CD4-positive, CD25-positive, alpha-beta regulatory T cell (primary cell): ENCODE data around the gene MYOF. TPM values are rescaled to one million over a fixed set of nuclear protein-coding genes. Genes with fewer than 3 reads are reported as not detected.

ENCODE experiments used
- ATAC-seq, 2 donors: fragments of 150-1000 bp; cut with Tn5 transposase; one replicate each; pipeline ENCODE4 v1.10.0; 2021; ENCODE audit warnings: low read depth in 2 of 2, moderate number of reproducible peaks in 2 of 2, moderate library complexity in 1 of 2
- DNase-seq, 3 donors: peaks; one replicate each; pipeline versions ENCODE4 v3.0.0 to v3.0.0-alpha.2; 2012 to 2022; ENCODE audit warnings: mixed read lengths in 1 of 3
- H3K27ac ChIP-seq: one replicate; pipeline ENCODE4 v1.7.0; 2013; ENCODE audit warnings: mild to moderate bottlenecking, low read length; ENCODE audit not compliant: insufficient read depth, poor library complexity, severe bottlenecking
- H3K27me3 ChIP-seq: one replicate; pipeline ENCODE4 v1.7.0; 2013; ENCODE audit warnings: low read length; ENCODE audit not compliant: control insufficient read depth, insufficient read depth
- H3K36me3 ChIP-seq: one replicate; pipeline ENCODE4 v1.7.0; 2013; ENCODE audit warnings: mild to moderate bottlenecking, low read length, moderate library complexity; ENCODE audit not compliant: control insufficient read depth, insufficient read depth
- H3K4me1 ChIP-seq: 2 replicates; pipeline ENCODE4 v1.7.0; 2013; ENCODE audit warnings: mild to moderate bottlenecking, low read length; ENCODE audit not compliant: insufficient read depth, control insufficient read depth, poor library complexity, severe bottlenecking
- H3K4me3 ChIP-seq: one replicate; pipeline ENCODE4 v1.7.0; 2013; ENCODE audit warnings: low read depth, mild to moderate bottlenecking, low read length, moderate library complexity
- H3K9me3 ChIP-seq, 2 experiments: 1 replicate in 1 of 2; 2 replicates in 1 of 2; pipeline ENCODE4 v1.7.0; 2013; ENCODE audit warnings: low read length in 2 of 2, mild to moderate bottlenecking in 1 of 2, moderate library complexity in 1 of 2; ENCODE audit not compliant: control insufficient read depth in 2 of 2
- H3K27ac Mint-ChIP-seq, 3 donors: one replicate each; pipeline ENCODE4 v1.8.0; 2020 to 2022; ENCODE audit warnings: mild to moderate bottlenecking in 3 of 3, mixed read lengths in 3 of 3, moderate library complexity in 2 of 3
- H3K27me3 Mint-ChIP-seq: one replicate; pipeline ENCODE4 v1.8.0; 2022; ENCODE audit warnings: mild to moderate bottlenecking, mixed read lengths
- H3K36me3 Mint-ChIP-seq: one replicate; pipeline ENCODE4 v1.8.0; 2020; ENCODE audit warnings: mixed read lengths
- H3K4me1 Mint-ChIP-seq, 4 donors: one replicate each; pipeline ENCODE4 v1.8.0; 2020 to 2022; ENCODE audit warnings: mixed read lengths in 4 of 4, mild to moderate bottlenecking in 1 of 4
- H3K4me3 Mint-ChIP-seq, 4 donors: one replicate each; pipeline ENCODE4 v1.8.0; 2020 to 2022; ENCODE audit warnings: mild to moderate bottlenecking in 4 of 4, mixed read lengths in 4 of 4, moderate library complexity in 3 of 4
- H3K9me3 Mint-ChIP-seq, 7 donors: one replicate each; pipeline ENCODE4 v1.8.0; 2020 to 2022; ENCODE audit warnings: mixed read lengths in 7 of 7, mild to moderate bottlenecking in 3 of 7, moderate library complexity in 2 of 7
- polyA plus RNA-seq, 4 donors: library from polyadenylated mRNA; unstranded; fragments of 300-500 nt; fragmentation: Illumina TruSeq; gene quantifications; one replicate each; pipeline ENCODE4 v1.2.3, GENCODE V29; 2021
- total RNA-seq: library from RNA; stranded (reverse); gene quantifications from one replicate; pipeline ENCODE4 v1.2.3, GENCODE V29; 2022

MYOF gene
- total and polyA plus RNA-seq, 5 donors from 2014 or later, result 0.23 to 1.0 (median 0.54) TPM

DNA sequence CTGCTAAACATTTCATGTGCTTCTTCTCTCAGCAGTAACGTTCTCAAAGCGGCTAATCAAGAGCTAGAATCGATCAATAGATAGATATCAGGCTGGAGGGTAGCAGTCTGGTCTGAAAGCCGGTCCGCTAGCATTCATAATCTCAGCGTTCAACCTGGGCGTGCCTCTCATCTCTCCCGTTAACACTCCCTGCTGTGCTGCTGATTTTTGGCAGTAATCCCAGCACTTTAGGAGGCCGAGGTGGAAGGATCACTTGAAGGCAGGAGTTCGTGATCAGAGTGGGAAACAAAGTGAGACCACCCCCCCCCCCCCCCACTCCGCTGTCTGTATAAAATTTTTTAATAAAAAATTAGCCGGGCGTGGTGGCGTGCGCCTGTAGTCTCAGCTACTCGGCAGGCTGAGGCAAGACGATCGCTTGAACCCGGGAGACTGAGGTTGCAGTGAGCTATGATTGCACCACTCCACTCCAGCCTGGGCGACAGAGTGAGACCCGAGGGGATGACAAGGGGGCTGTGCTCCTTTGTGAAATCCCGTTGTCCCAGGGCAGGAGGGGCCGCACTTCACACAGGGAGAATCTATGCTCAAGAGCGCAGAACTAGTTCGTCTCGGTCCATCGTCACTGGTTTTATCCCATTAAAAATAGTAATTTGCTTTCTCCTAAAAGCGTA lies 13.7 kb upstream of the MYOF start:
- H3K4me3 Mint-ChIP-seq, result peak overlapping the region; percentile 93 to 99 (median 96)
- peaks cover 12% of the 10 kb centered on the region for H3K4me1 ChIP-seq
- H3K36me3 Mint-ChIP-seq, result no peaks in the 10 kb centered on the region
- peak in 1 of 3 donors; percentile 37 for DNase-seq
- ATAC-seq, result peak; percentile 8 to 16
- H3K27me3 ChIP-seq, result no peaks in the 10 kb centered on the region
- H3K9me3 ChIP-seq, result no peaks in the 10 kb centered on the region
- peak overlapping the region; percentile 52 to 91 (median 79) for H3K27ac Mint-ChIP-seq
- peaks cover 8 to 44% (median 25%) of the 10 kb centered on the region in 4 donors for H3K4me1 Mint-ChIP-seq
- H3K9me3 Mint-ChIP-seq, result peaks cover 0 to 1% (median 0%) of the 10 kb centered on the region in 7 donors
- H3K27me3 Mint-ChIP-seq, result no peaks in the 10 kb centered on the region
- H3K27ac ChIP-seq, result peak overlapping the region; percentile 56
- H3K36me3 ChIP-seq, result no peaks in the 10 kb centered on the region
- H3K4me3 ChIP-seq, result peak overlapping the region; percentile 94

DNA sequence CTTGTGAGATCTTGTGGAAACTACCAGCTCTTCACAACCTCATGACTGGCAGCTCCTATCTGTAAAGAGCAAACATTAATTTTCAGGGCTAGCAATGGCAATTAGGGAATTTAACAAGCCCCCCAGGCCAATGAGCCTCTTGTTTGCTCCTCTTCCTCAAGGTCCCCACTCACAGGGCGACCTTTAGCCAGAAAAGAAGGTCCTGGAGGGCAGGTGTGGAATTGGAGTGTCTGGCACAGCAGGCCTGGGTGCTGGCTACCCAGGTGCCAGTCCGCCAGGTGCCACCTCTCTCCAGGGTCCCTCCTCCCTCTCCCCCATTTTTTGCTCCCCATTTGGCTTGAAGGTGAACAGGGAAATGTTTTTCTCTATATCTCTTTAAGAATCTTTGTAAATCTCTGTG lies 12.4 kb upstream of the MYOF start:
- Mint-ChIP-seq H3K9me3 (peaks cover 0 to 1% (median 0%) of the 10 kb centered on the region in 7 donors), H3K27me3 (no peaks in the 10 kb centered on the region), H3K4me3 (peak overlapping the region in 2 of 4 donors; percentile 70 to 77), H3K27ac (peak overlapping the region in 1 of 3 donors; percentile 29), H3K36me3 (no peaks in the 10 kb centered on the region), H3K4me1 (peaks cover 8 to 34% (median 22%) of the 10 kb centered on the region in 4 donors)
- Histone ChIP-seq H3K36me3 (no peaks in the 10 kb centered on the region), H3K27ac (no peak overlapping the region), H3K4me1 (peaks cover 9% of the 10 kb centered on the region), H3K4me3 (no peak overlapping the region), H3K27me3 (no peaks in the 10 kb centered on the region), H3K9me3 (no peaks in the 10 kb centered on the region)
- ATAC-seq (no peak), DNase-seq (no peak)

DNA sequence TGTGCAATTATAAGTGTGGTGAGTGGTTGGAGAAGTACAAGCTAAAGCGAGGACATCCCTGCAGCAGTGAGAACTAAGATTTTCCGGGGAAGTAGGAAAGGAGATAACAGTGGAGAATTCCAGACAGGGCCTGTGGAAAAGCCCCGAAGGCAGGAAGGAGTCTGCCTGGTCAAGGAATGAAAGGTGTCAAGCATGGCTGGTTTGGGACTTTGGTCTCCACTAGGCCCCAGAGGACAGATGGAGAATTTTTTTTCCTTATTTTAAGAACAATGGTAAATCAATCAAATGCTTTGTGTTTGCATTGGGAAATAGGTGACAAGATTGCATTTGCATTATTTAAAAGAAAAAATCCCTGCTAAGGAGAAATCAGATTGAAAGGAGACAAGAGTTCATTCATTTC lies 11.0 kb upstream of the MYOF start:
- DNase-seq (no peak), ATAC-seq (no peak)
- H3K4me1 ChIP-seq, result peaks cover 4% of the 10 kb centered on the region
- Mint-ChIP-seq H3K9me3 (peaks cover 0 to 1% (median 0%) of the 10 kb centered on the region in 7 donors), H3K4me1 (peaks cover 0 to 21% (median 15%) of the 10 kb centered on the region in 4 donors), H3K27ac (no peak overlapping the region), H3K4me3 (peak overlapping the region in 1 of 4 donors; percentile 41), H3K27me3 (peaks cover 7% of the 10 kb centered on the region), H3K36me3 (no peaks in the 10 kb centered on the region)
- H3K9me3 ChIP-seq, result no peaks in the 10 kb centered on the region
- no peak overlapping the region for H3K27ac ChIP-seq
- H3K27me3 ChIP-seq, result no peaks in the 10 kb centered on the region
- no peak overlapping the region for H3K4me3 ChIP-seq
- no peaks in the 10 kb centered on the region for H3K36me3 ChIP-seq

DNA sequence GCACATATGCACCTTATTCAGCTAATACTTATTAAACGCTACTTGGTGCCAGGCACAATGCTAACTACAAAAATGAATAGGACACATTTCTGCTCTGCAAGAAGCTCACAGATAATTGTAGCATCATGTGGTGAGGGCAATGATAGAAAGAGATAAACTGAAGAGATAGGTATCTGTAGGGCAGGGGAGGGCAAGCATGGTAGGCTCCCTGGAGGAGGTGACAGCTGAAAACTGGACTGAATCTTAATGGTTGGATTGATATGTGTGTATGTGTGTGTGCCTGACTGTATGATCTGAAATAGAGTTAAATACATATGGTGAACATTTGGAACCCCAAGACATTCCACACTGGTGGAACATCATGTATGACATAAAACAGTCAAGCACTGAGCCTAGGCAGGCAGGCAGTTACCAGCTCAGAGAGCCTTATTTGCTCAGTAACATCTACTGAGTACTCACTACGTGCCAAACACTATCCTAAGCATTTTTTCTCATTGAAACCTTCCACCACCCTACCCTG lies 9.5 kb upstream of the MYOF start:
- DNase-seq (no peak), ATAC-seq (no peak)
- H3K36me3 ChIP-seq, result no peaks in the 10 kb centered on the region
- H3K4me3 ChIP-seq, result no peak overlapping the region
- Mint-ChIP-seq H3K9me3 (no peaks in the 10 kb centered on the region), H3K36me3 (no peaks in the 10 kb centered on the region), H3K27me3 (peaks cover 7% of the 10 kb centered on the region), H3K27ac (no peak overlapping the region), H3K4me1 (peaks cover 0 to 7% (median 5%) of the 10 kb centered on the region in 4 donors), H3K4me3 (peak overlapping the region in 1 of 4 donors; percentile 16)
- H3K9me3 ChIP-seq, result no peaks in the 10 kb centered on the region
- H3K4me1 ChIP-seq, result peaks cover 4% of the 10 kb centered on the region
- no peaks in the 10 kb centered on the region for H3K27me3 ChIP-seq
- H3K27ac ChIP-seq, result no peak overlapping the region

DNA sequence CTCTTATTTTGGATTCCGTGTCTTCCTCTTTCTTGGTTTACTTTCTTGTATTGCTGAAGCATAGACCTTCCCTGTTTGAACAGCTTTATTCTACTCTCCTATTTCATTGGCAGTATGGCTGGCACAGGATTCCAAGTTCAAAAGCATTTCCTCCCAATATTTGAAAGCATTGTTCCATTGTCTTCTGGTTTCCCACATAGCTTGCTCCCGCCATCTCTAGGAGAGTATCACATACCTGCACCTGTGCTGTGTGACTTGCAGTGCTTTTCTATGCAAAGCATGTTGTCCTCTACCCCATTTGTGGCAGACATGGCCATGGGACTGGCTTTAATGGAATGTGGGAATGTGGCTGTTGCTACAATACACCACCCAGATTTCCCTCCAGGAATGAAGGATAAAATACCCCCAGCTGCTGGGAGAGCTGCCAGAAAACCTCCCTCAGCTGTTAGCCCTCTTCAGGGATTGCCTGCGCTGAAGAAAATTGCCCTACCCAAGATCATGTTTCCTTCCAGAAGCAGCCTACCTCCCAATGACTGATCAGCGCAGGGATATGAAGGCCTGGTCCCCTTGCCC lies 6.9 kb upstream of the MYOF start:
- no peak for DNase-seq
- Histone ChIP-seq H3K27ac (no peak overlapping the region), H3K36me3 (no peaks in the 10 kb centered on the region), H3K9me3 (no peaks in the 10 kb centered on the region), H3K27me3 (no peaks in the 10 kb centered on the region), H3K4me3 (no peak overlapping the region), H3K4me1 (no peaks in the 10 kb centered on the region)
- peaks cover 12% of the 10 kb centered on the region for H3K27me3 Mint-ChIP-seq
- ATAC-seq, result no peak
- no peak overlapping the region for H3K27ac Mint-ChIP-seq
- H3K4me1 Mint-ChIP-seq, result no peaks in the 10 kb centered on the region
- no peaks in the 10 kb centered on the region for H3K9me3 Mint-ChIP-seq
- no peak overlapping the region for H3K4me3 Mint-ChIP-seq
- no peaks in the 10 kb centered on the region for H3K36me3 Mint-ChIP-seq

DNA sequence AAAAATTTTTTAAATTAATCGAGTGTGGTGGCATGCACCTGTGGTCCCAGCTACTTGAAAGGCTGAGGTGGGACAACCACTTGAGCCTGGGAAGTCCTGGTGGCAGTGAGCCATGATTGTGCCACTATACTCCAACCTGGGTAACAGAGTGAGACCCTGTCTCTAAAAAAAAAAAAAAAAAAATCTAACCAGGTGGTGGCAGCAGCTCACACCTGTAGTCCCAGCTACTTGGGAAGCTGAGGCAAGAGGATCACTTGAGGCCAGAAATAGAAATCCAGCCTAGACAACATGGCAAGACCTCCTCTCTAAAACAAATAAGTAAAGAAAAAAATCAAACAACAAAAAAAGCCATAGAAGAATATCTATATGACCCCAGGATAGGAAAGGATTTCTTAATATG lies 3.6 kb upstream of the MYOF start:
- DNase-seq (no peak), ATAC-seq (no peak)
- no peaks in the 10 kb centered on the region for H3K9me3 ChIP-seq
- Mint-ChIP-seq H3K4me3 (no peak overlapping the region), H3K36me3 (no peaks in the 10 kb centered on the region), H3K9me3 (no peaks in the 10 kb centered on the region), H3K4me1 (peaks cover 7 to 20% (median 10%) of the 10 kb centered on the region in 4 donors), H3K27ac (no peak overlapping the region), H3K27me3 (peaks cover 34% of the 10 kb centered on the region)
- H3K27me3 ChIP-seq, result peaks cover 12% of the 10 kb centered on the region
- H3K36me3 ChIP-seq, result no peaks in the 10 kb centered on the region
- H3K4me1 ChIP-seq, result peaks cover 7% of the 10 kb centered on the region
- no peak overlapping the region for H3K4me3 ChIP-seq
- no peak overlapping the region for H3K27ac ChIP-seq

DNA sequence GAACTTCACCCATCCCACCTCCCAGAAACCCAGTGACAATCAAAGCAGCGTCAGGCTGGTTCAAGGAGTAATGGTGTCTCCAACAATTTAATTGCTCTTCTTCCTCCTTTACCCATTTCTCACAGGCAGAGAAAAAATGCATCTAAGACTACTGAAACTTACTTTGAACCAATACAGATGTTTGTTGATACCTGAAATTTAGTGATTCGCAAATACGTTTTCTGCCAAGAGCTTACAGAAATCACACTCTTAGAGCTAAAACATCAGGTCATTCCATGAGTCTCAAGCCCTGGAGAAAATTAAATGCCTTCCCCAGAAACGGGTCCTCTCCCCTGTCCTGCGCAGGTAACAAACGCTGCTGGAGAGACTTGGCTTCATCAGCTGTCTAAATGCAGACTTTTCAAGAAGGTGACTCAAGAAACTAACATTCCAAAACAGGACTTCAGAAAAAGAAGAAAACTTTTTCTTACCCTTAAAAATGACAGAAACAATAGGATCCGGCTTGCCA lies 443 bp downstream of the MYOF start:
- no peaks in the 10 kb centered on the region for H3K36me3 Mint-ChIP-seq
- peak overlapping the region in 1 of 3 donors; percentile 41 for H3K27ac Mint-ChIP-seq
- Histone ChIP-seq H3K9me3 (no peaks in the 10 kb centered on the region), H3K36me3 (no peaks in the 10 kb centered on the region), H3K27ac (no peak overlapping the region), H3K4me3 (peak overlapping the region; percentile 99), H3K27me3 (peaks cover 12% of the 10 kb centered on the region), H3K4me1 (peaks cover 7% of the 10 kb centered on the region)
- peak overlapping the region; percentile 66 to 95 (median 86) for H3K4me3 Mint-ChIP-seq
- DNase-seq (no peak), ATAC-seq (no peak)
- H3K4me1 Mint-ChIP-seq, result peaks cover 7 to 20% (median 10%) of the 10 kb centered on the region in 4 donors
- peaks cover 29% of the 10 kb centered on the region for H3K27me3 Mint-ChIP-seq
- no peaks in the 10 kb centered on the region for H3K9me3 Mint-ChIP-seq
